IMR-90 (cell line): ENCODE measurements around the gene FIBCD1. TPM values are rescaled to one million over a fixed set of nuclear protein-coding genes. Genes with fewer than 3 reads are reported as not detected.

Experiments
- ATAC-seq: fragments of 200-7000 bp; cut with Tn5 transposase; 2 replicates; pipeline ENCODE4 v1.9.1; 2020; ENCODE audit warnings: low read depth, mild to moderate bottlenecking, moderate library complexity
- BruUV-seq: library from RNA; stranded (reverse); fragments of 400-500 nt; replicated peaks from 2 replicates; lab custom pipeline; 2021; lab: Mats Ljungman, UMichigan
- CTCF ChIA-PET: fragments of 300-600 bp; formaldehyde crosslinking; extraction: SDS; loops from one replicate; lab custom pipeline; 2021; ENCODE audit warnings: antibody characterized with exemption; lab: Yijun Ruan, JAX
- POLR2A ChIA-PET: fragments of 300-600 bp; sonication (Branson Sonifier 250); formaldehyde crosslinking; loops from one replicate; lab custom pipeline; 2022; ENCODE audit warnings: antibody characterized with exemption; ENCODE audit not compliant: unreplicated experiment; lab: Charles Lee
- DNase-seq: peaks from one replicate; pipeline ENCODE4 v3.0.0; 2013
- H2AFZ ChIP-seq: replicated peaks from 2 replicates; pipeline ENCODE3; 2013; ENCODE audit warnings: low read length, mild to moderate bottlenecking; ENCODE audit not compliant: poor library complexity
- H2AK5ac ChIP-seq: 2 replicates; pipeline ENCODE4 v1.6.1; 2013; ENCODE audit warnings: low read depth, low read length, inconsistent platforms
- H2AK9ac ChIP-seq: replicated peaks from 2 replicates; pipeline ENCODE3; 2013; ENCODE audit warnings: mild to moderate bottlenecking, low read depth, low read length, moderate library complexity; ENCODE audit not compliant: poor library complexity
- H2BK120ac ChIP-seq: 2 replicates; pipeline ENCODE4 v1.6.1; 2013; ENCODE audit warnings: low read depth, low read length, inconsistent platforms
- H2BK15ac ChIP-seq: 3 replicates; pipeline ENCODE4 v1.6.1; 2013; ENCODE audit warnings: low read depth, low read length, inconsistent platforms
- H2BK20ac ChIP-seq: 2 replicates; pipeline ENCODE4 v1.6.1; 2013; ENCODE audit warnings: low read depth, mild to moderate bottlenecking, inconsistent platforms, low read length, moderate library complexity
- H2BK5ac ChIP-seq: 2 replicates; pipeline ENCODE4 v1.6.1; 2013; ENCODE audit warnings: mild to moderate bottlenecking, low read depth, low read length, inconsistent platforms; ENCODE audit not compliant: poor library complexity, severe bottlenecking
- H3K14ac ChIP-seq: replicated peaks from 2 replicates; pipeline ENCODE4 v1.6.1; 2013; ENCODE audit warnings: low read depth, low read length, inconsistent platforms
- H3K18ac ChIP-seq: 2 replicates; pipeline ENCODE4 v1.6.1; 2013; ENCODE audit warnings: low read depth, low read length, control low read depth
- H3K23ac ChIP-seq: 2 replicates; pipeline ENCODE4 v1.6.1; 2013; ENCODE audit warnings: low read depth, low read length, inconsistent platforms
- H3K27ac ChIP-seq: 2 replicates; pipeline ENCODE4 v1.5.1; 2013; ENCODE audit warnings: mild to moderate bottlenecking, control low read depth, low read length; ENCODE audit not compliant: insufficient read depth
- H3K27me3 ChIP-seq: 2 replicates; pipeline ENCODE4 v1.6.1; 2013; ENCODE audit warnings: low read length; ENCODE audit not compliant: control insufficient read depth, insufficient read depth
- H3K36me3 ChIP-seq: 2 replicates; pipeline ENCODE4 v1.6.1; 2013; ENCODE audit warnings: low read length, mixed read lengths; ENCODE audit not compliant: control insufficient read depth, insufficient read depth
- H3K4ac ChIP-seq: 2 replicates; pipeline ENCODE4 v1.6.1; 2013; ENCODE audit warnings: low read depth, low read length, inconsistent platforms
- H3K4me1 ChIP-seq: 2 replicates; pipeline ENCODE4 v1.6.1; 2013; ENCODE audit warnings: low read length, mixed read lengths; ENCODE audit not compliant: control insufficient read depth, insufficient read depth
- H3K4me2 ChIP-seq: 2 replicates; pipeline ENCODE4 v1.6.1; 2013; ENCODE audit warnings: low read depth, mild to moderate bottlenecking, control low read depth, low read length, moderate library complexity
- H3K4me3 ChIP-seq: 2 replicates; pipeline ENCODE4 v1.5.1; 2013; ENCODE audit warnings: low read depth, mild to moderate bottlenecking, control low read depth, low read length, moderate library complexity; ENCODE audit not compliant: insufficient read depth
- H3K56ac ChIP-seq: 2 replicates; pipeline ENCODE4 v1.6.1; 2013; ENCODE audit warnings: low read length, inconsistent platforms; ENCODE audit not compliant: insufficient read depth; ENCODE audit errors: extremely low read depth
- H3K79me1 ChIP-seq, 2 experiments: 2 replicates each; pipeline ENCODE4 v1.6.1; 2013; ENCODE audit warnings: low read length in 2 of 2, inconsistent platforms in 1 of 2, low read depth in 1 of 2
- H3K9ac ChIP-seq: 2 replicates; pipeline ENCODE4 v1.6.1; 2013; ENCODE audit warnings: low read depth, low read length, control low read depth
- H3K9me1 ChIP-seq: 2 replicates; pipeline ENCODE4 v1.6.1; 2013; ENCODE audit warnings: low read length, inconsistent platforms; ENCODE audit not compliant: insufficient read depth
- H3K9me3 ChIP-seq: 2 replicates; pipeline ENCODE4 v1.6.1; 2013; ENCODE audit warnings: low read length; ENCODE audit not compliant: control insufficient read depth, insufficient read depth
- H4K20me1 ChIP-seq: 2 replicates; pipeline ENCODE4 v1.6.1; 2013; ENCODE audit warnings: low read length, inconsistent platforms; ENCODE audit not compliant: insufficient read depth
- H4K5ac ChIP-seq: 2 replicates; pipeline ENCODE4 v1.6.1; 2013; ENCODE audit warnings: mild to moderate bottlenecking, low read depth, low read length, control low read depth
- H4K8ac ChIP-seq, 2 experiments: 2 replicates each; pipeline ENCODE4 v1.6.1; 2013; ENCODE audit warnings: low read depth in 2 of 2, low read length in 2 of 2, control low read depth in 1 of 2, inconsistent platforms in 1 of 2
- H4K91ac ChIP-seq: 2 replicates; pipeline ENCODE4 v1.6.1; 2013; ENCODE audit warnings: low read depth, low read length, inconsistent platforms; ENCODE audit not compliant: insufficient read depth
- RFX5 ChIP-seq: IDR thresholded peaks from 2 replicates; pipeline ENCODE4 v1.8.0; 2012; ENCODE audit warnings: low read depth, mild to moderate bottlenecking, low read length, moderate library complexity
- USF2 ChIP-seq: fragments of 150-350 bp; IDR thresholded peaks from 2 replicates; pipeline ENCODE4 v1.6.1; 2017; ENCODE audit warnings: mild to moderate bottlenecking, antibody characterized with exemption, low read length, low read depth
- WGBS, 2 experiments: methylation state at CpG; one replicate each; pipeline versions ENCODE4 v1.1.5 to v1.1.7; 2013; ENCODE audit warnings: missing lambda C conversion rate in 2 of 2; ENCODE audit not compliant: insufficient read length in 1 of 2; ENCODE audit errors: extremely low coverage in 2 of 2; 5-methylcytosine and 5-hydroxymethylcytosine counted together
- dilution Hi-C: fragments of 300-500 bp; cut with HindIII; formaldehyde crosslinking; loops from one replicate; pipeline ENCODE4 v1.14.3; 2018; ENCODE audit warnings: low sequenced_read_pairs; ENCODE audit not compliant: unreplicated experiment
- in situ Hi-C: fragments of 300-500 bp; cut with MboI; formaldehyde crosslinking; loops from 3 replicates; pipeline ENCODE4 v1.14.3; 2019; ENCODE audit warnings: low sequenced_read_pairs, inconsistent platforms, mixed read lengths
- intact Hi-C: fragments of 100-400 bp; cut with micrococcal nuclease; formaldehyde crosslinking; loops from 2 replicates; pipeline ENCODE4 v1.10.0; 2022
- polyA plus RNA-seq, 3 experiments: library from polyadenylated mRNA; depleted of rRNA; stranded (reverse); fragments of >200 nt; gene quantifications; 2 replicates each; pipeline ENCODE4 v1.2.3, GENCODE V29; 2012; ENCODE audit warnings: low replicate concordance in 1 of 3
- total RNA-seq: library from RNA; depleted of rRNA; stranded (reverse); fragments of >200 nt; gene quantifications from 2 replicates; pipeline ENCODE4 v1.2.3, GENCODE V29; 2012

FIBCD1 gene
- total and polyA plus RNA-seq, 2 of the 4 experiments (the other 2 are of a cell fraction), result 1.1 to 10.1 TPM

GRCh38 chr9:130885484-130886375 lies 53.3 kb downstream of the FIBCD1 start:
- H3K14ac ChIP-seq, result no peak overlapping the region
- H3K23ac ChIP-seq, result no peak overlapping the region
- WGBS, 2 experiments, result 91% methylated on average over 24 of the region's 35 CpGs; no CpG with 5 or more reads in 1 of the 2 experiments
- no peak for DNase-seq
- in situ Hi-C loops, result loop anchor here (5.0 kb wide), 1 partner anchor 157 kb away; no protein-coding TSS in a partner anchor
- peaks cover 4% of the 10 kb centered on the region; the same call in 1 of the 2 replicates for H3K9me1 ChIP-seq
- H4K91ac ChIP-seq, result no peak overlapping the region
- TF ChIP-seq RFX5, result peak; percentile 62
- TF ChIP-seq USF2, result no peak
- no TSS peak for BruUV-seq
- peaks cover 38% of the 10 kb centered on the region for H4K20me1 ChIP-seq
- 0 out of 2 replicates have a peak overlapping the region, but pooled peaks have one; percentile 27 for H3K4ac ChIP-seq
- H3K4me1 ChIP-seq, result peaks cover 15% of the 10 kb centered on the region; the same call in 1 of the 2 replicates
- no peak for ATAC-seq
- CTCF ChIA-PET, result no interaction called here
- peak overlapping the region; percentile 34 for H2AFZ ChIP-seq
- H2AK9ac ChIP-seq, result peak overlapping the region; percentile 88
- no peak overlapping the region for H2BK120ac ChIP-seq
- no peak overlapping the region for H2BK20ac ChIP-seq
- H4K8ac ChIP-seq, result 0 out of 4 replicates have a peak overlapping the region, but pooled peaks of 1 of the 2 experiments have one; percentile 39
- POLR2A ChIA-PET, result interaction anchor here (0.5 kb wide), 1 partner anchor 124 kb away, joined by 3 read pairs; no protein-coding TSS in a partner anchor
- no peak overlapping the region for H3K4me2 ChIP-seq
- no peaks in the 10 kb centered on the region for H3K27me3 ChIP-seq
- peak overlapping the region; percentile 24 for H2BK5ac ChIP-seq
- H3K36me3 ChIP-seq, result peaks cover 86% of the 10 kb centered on the region
- intact Hi-C loops, result no loop called here
- H2BK15ac ChIP-seq, result no peak overlapping the region
- H3K18ac ChIP-seq, result no peak overlapping the region
- no peaks in the 10 kb centered on the region for H3K9me3 ChIP-seq
- no peak overlapping the region for H4K5ac ChIP-seq
- peaks cover 28 to 55% of the 10 kb centered on the region in 2 experiments for H3K79me1 ChIP-seq
- H3K27ac ChIP-seq, result no peak overlapping the region
- dilution Hi-C loops, result no loop called here
- H3K56ac ChIP-seq, result no peak overlapping the region
- H3K9ac ChIP-seq, result no peak overlapping the region
- H2AK5ac ChIP-seq, result no peak overlapping the region
- H3K4me3 ChIP-seq, result no peak overlapping the region
